Loucy (cell line): ENCODE results near the gene LCN12.

Experiments used
- H2AFZ ChIP-seq: fragments of 200-600 bp; sonication (generic); 2 replicates; pipeline ENCODE4 v1.6.0; 2016; ENCODE audit warnings: antibody characterized with exemption, mild to moderate bottlenecking, low read length, moderate library complexity
- H3F3A ChIP-seq: fragments of 200-600 bp; 2 replicates; pipeline ENCODE4 v1.6.0; 2016; ENCODE audit warnings: antibody characterized with exemption, low read depth, mild to moderate bottlenecking
- H3K27me3 ChIP-seq: fragments of 200-600 bp; sonication (generic); 2 replicates; pipeline ENCODE4 v1.6.1; 2014; ENCODE audit warnings: low read length, mild to moderate bottlenecking; ENCODE audit not compliant: insufficient read depth, poor library complexity, severe bottlenecking
- H3K36me3 ChIP-seq: fragments of 200-600 bp; sonication (generic); 2 replicates; pipeline ENCODE4 v1.6.1; 2016; ENCODE audit warnings: low read length; ENCODE audit not compliant: insufficient read depth
- H3K4me1 ChIP-seq: fragments of 200-600 bp; sonication (generic); 2 replicates; pipeline ENCODE4 v1.5.1; 2014; ENCODE audit warnings: low read length, mild to moderate bottlenecking; ENCODE audit not compliant: insufficient read depth, poor library complexity, severe bottlenecking
- H3K4me2 ChIP-seq: fragments of 200-600 bp; sonication (generic); 2 replicates; pipeline ENCODE4 v1.6.0; 2014; ENCODE audit warnings: antibody characterized with exemption, low read length, low read depth, mild to moderate bottlenecking; ENCODE audit not compliant: poor library complexity, severe bottlenecking
- H3K4me3 ChIP-seq: fragments of 200-600 bp; sonication (generic); 2 replicates; pipeline ENCODE4 v1.5.1; 2014; ENCODE audit warnings: low read length, mild to moderate bottlenecking, mixed read lengths; ENCODE audit not compliant: poor library complexity, severe bottlenecking
- H3K79me2 ChIP-seq: fragments of 200-600 bp; sonication (generic); 2 replicates; pipeline ENCODE4 v1.6.1; 2014; ENCODE audit warnings: low read length; ENCODE audit not compliant: insufficient read depth
- H3K9ac ChIP-seq: fragments of 200-600 bp; sonication (generic); 2 replicates; pipeline ENCODE4 v1.6.0; 2014; ENCODE audit warnings: mild to moderate bottlenecking, low read depth, low read length, moderate library complexity; ENCODE audit not compliant: poor library complexity, severe bottlenecking
- H3K9me2 ChIP-seq: fragments of 200-600 bp; sonication (generic); replicated peaks from 2 replicates; pipeline ENCODE4 v1.6.1; 2016; ENCODE audit warnings: low read depth, low read length, mixed read lengths
- H3K9me3 ChIP-seq: fragments of 200-600 bp; sonication (generic); 2 replicates; pipeline ENCODE4 v1.6.1; 2014; ENCODE audit warnings: mild to moderate bottlenecking, antibody characterized with exemption, low read length, low read depth; ENCODE audit not compliant: insufficient read depth
- H4K20me1 ChIP-seq: fragments of 200-600 bp; sonication (generic); 2 replicates; pipeline ENCODE4 v1.6.0; 2014; ENCODE audit warnings: antibody characterized with exemption, low read length, mild to moderate bottlenecking; ENCODE audit not compliant: insufficient read depth, poor library complexity, severe bottlenecking
- CTCF ChIP-seq: fragments of 200-600 bp; sonication (generic); conservative IDR thresholded peaks from 2 replicates; pipeline ENCODE4 v1.5.1; 2014; ENCODE audit warnings: mild to moderate bottlenecking, antibody characterized with exemption, low read length
- EZH2phosphoT487 ChIP-seq: fragments of 200-600 bp; IDR thresholded peaks from 2 replicates; pipeline ENCODE4 v1.6.1; 2018; ENCODE audit warnings: antibody characterized with exemption, mild to moderate bottlenecking, moderate library complexity, borderline replicate concordance

Gene LCN12

GRCh38 chr9:136921307-136921706, 30.8 kb upstream of the LCN12 start:
- no peaks in the 10 kb centered on the region for H3K27me3 ChIP-seq
- no peaks in the 10 kb centered on the region for H3K79me2 ChIP-seq
- no peak overlapping the region for H3K4me3 ChIP-seq
- no peak overlapping the region for H3K4me2 ChIP-seq
- no peaks in the 10 kb centered on the region for H3K9me2 ChIP-seq
- H3K36me3 ChIP-seq, result peaks cover 77% of the 10 kb centered on the region; the same call in 1 of the 2 replicates
- H4K20me1 ChIP-seq, result no peaks in the 10 kb centered on the region
- no peak overlapping the region for H3K9ac ChIP-seq
- H2AFZ ChIP-seq, result no peak overlapping the region
- H3K9me3 ChIP-seq, result no peaks in the 10 kb centered on the region
- H3F3A ChIP-seq, result no peaks in the 10 kb centered on the region
- TF ChIP-seq EZH2phosphoT487, result no peak
- no peak for TF ChIP-seq CTCF
- H3K4me1 ChIP-seq, result no peaks in the 10 kb centered on the region

GRCh38 chr9:136921718-136922117, 30.4 kb upstream of the LCN12 start:
- Histone ChIP-seq H2AFZ (no peak overlapping the region), H3K4me2 (no peak overlapping the region), H3K4me1 (no peaks in the 10 kb centered on the region), H3F3A (no peaks in the 10 kb centered on the region), H3K79me2 (no peaks in the 10 kb centered on the region), H4K20me1 (no peaks in the 10 kb centered on the region), H3K4me3 (no peak overlapping the region), H3K27me3 (no peaks in the 10 kb centered on the region), H3K9me2 (no peaks in the 10 kb centered on the region), H3K9me3 (no peaks in the 10 kb centered on the region), H3K9ac (no peak overlapping the region), H3K36me3 (peaks cover 74% of the 10 kb centered on the region; the same call in 1 of the 2 replicates)
- no peak for TF ChIP-seq CTCF
- TF ChIP-seq EZH2phosphoT487, result no peak

GRCh38 chr9:136922540-136922939, 29.5 kb upstream of the LCN12 start:
- no peak for TF ChIP-seq EZH2phosphoT487
- TF ChIP-seq CTCF, result no peak
- peaks cover 72% of the 10 kb centered on the region; the same call in 1 of the 2 replicates for H3K36me3 ChIP-seq

More at GRCh38 chr9:136922540-136922939, 29.5 kb upstream of the LCN12 start:
- Histone ChIP-seq H3K27me3 (no peaks in the 10 kb centered on the region), H3K4me3 (no peak overlapping the region), H3K4me2 (no peak overlapping the region), H3K79me2 (no peaks in the 10 kb centered on the region), H3K4me1 (no peaks in the 10 kb centered on the region), H3K9ac (no peak overlapping the region), H4K20me1 (no peaks in the 10 kb centered on the region), H3K9me2 (no peaks in the 10 kb centered on the region), H3K9me3 (no peaks in the 10 kb centered on the region), H3F3A (no peaks in the 10 kb centered on the region), H2AFZ (no peak overlapping the region)
